NCI-H1092 (cell line): ENCODE results near the gene TFAP2C.
"Not testable (repeated sequence)": the region's sequence is repeated elsewhere in the genome, so short reads cannot be mapped to it uniquely, and the experiment has no call there.

Source experiments
- DNase-seq: peaks from one replicate; lab custom pipeline; 2025; lab: John Stamatoyannopoulos, UW

Gene TFAP2C

DNA sequence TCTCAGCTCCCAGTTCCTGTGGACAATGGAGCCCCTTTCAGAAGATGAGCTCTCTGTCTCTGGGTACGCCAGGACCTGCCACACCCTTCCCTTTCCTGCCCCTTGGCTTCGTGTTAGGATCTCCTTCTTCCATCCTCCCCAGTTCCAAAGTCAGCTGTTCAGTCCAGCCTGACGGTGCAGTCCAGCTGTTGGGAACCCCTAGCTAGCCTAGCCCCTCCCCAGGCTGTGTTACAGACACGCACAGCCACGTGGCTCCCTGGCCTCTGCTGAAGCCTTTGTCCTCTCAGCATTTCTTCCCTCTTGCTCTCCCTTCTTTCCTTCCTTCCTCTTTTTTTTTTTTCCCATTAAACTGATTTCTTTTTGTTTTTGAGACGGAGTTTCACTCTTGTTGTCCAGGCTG is 12.4 kb upstream of the TFAP2C start:
- DNase-seq: no peak

DNA sequence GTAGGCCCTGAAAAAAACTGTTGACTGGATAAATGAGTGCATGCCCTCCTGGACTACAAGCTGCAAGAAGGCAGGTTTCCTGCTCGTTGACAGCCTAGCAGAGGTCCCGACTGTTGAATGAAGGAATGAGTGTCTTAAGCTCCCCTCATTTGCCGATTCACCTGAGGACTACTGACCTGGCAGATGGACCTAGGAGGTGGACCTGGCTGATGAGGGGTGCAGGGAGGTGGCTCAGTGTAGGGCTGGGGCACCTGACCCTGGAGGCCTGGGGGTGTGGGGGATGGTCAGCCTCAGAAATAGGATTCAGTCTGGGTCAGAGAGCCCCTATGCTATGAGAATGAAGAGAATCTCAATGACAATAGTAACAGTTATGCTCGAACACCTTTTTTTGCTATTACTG is 11.6 kb upstream of the TFAP2C start:
- no peak for DNase-seq

GRCh38 chr20:56621730-56622129 is 7.4 kb upstream of the TFAP2C start:
- DNase-seq: no peak

GRCh38 chr20:56623930-56624329 is 5.2 kb upstream of the TFAP2C start:
- DNase-seq: not testable (repeated sequence)

- no peak for DNase-seq
These were observed 4.1 kb upstream of the TFAP2C start for GRCh38 chr20:56624786-56625681.

DNA sequence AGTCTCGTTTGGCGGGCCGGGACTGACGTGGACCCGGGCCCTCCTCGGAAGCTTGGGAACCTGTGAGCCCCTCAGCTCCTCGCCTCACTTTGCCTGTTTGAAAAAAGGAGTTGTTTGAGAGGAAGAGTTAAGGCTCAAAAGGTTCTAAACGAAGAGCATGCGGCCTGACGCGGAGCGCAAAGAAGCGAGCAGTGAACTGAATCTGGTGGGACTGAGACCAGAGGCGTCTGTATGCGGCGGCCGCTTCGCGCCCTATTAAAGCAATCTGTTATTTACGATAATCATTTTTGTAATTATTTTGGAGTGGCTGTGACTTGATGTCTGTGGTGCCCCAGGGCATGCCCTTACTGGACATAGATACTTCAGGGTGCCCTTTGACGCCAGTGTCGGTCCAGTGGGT is 3.3 kb upstream of the TFAP2C start:
- DNase-seq: no peak

GRCh38 chr20:56626367-56627121 is 2.6 kb upstream of the TFAP2C start:
- DNase-seq: no peak

DNA sequence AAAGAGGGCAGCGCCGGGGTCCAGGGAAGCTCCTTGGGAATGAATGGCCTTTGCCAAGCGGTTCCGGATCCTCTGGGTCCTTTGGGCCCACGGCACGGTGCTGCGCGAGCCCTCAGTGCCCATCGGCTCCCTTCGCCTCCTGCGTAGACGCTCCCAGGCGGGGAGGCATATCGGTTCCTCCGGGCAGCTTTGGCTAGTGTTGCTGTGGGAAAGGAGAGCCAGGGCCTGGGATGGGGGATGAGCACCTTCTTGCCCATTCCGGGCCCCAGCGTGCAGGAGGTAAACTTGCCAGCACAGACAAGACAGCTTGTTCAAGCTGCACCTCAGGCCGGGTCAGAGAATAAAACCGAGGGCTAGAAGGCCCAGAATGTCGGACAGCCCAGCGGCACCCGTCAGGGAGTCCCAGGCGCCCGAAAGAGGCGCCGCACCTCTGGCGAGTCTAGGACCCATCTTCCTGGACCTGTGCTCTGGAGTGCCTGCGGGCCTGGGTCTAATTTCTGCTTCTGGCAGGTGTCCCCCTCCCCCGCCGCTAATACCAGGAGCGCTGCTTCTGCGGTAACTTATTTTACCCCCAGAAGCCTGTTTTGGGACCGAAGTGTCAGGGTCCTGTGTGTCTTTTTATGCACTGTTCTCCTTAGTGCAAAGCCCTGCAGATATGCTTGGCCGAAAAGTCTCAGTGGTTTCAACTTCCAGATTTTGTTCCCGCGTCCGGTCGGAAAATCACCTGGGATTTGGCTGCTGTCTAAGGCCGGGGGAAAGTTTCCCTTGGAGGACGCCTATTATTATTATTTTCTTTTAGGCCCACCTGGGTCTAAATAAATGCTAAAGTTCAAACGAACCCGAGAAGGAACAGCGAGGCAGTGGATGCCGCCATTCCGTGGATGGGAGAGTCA is 1.7 kb upstream of the TFAP2C start:
- DNase-seq: no peak

GRCh38 chr20:56628015-56628872 is 862 bp upstream of the TFAP2C start:
- DNase-seq: no peak

- DNase-seq: no peak
These were observed 469 bp downstream of the TFAP2C start for GRCh38 chr20:56629464-56630085.

DNA sequence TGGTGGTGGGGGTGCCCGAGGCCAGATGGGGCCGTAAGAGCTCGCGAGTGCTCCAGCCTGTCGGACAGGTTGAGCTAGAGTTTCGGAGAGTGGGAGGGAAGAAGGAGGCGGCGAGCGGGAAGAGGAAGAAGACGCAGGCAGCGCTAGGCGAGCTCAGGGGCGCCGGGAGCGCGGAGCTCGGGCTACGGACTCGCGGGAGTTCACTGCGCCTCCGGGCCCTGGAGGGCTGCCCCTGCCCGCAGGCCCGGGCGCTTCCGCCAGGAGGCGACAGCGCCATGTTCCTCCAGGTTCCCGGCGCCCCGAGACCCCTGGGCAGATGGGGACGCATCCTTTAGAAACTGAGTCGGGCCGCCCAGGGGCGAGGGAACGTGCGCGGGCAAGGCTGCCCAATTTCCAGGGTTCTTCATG is 984 bp downstream of the TFAP2C start:
- DNase-seq: no peak

GRCh38 chr20:56630506-56631317 is 1.6 kb downstream of the TFAP2C start:
- DNase-seq: no peak

DNA sequence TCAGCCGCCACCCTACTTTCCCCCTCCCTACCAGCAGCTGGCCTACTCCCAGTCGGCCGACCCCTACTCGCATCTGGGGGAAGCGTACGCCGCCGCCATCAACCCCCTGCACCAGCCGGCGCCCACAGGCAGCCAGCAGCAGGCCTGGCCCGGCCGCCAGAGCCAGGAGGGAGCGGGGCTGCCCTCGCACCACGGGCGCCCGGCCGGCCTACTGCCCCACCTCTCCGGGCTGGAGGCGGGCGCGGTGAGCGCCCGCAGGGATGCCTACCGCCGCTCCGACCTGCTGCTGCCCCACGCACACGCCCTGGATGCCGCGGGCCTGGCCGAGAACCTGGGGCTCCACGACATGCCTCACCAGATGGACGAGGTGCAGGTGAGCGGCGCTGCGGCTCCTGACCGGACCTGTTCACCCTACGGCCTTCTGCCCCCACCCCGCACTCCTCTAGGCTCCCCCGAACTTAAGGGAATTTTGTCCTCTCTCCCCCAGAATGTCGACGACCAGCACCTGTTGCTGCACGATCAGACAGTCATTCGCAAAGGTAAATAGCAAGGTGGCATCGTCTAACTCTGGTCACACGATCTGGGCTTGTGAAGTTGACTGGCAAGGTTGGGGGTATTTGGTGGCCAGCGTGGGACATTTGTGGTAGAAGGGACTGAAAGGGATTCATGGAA is 2.3 kb downstream of the TFAP2C start:
- DNase-seq: no peak

DNA sequence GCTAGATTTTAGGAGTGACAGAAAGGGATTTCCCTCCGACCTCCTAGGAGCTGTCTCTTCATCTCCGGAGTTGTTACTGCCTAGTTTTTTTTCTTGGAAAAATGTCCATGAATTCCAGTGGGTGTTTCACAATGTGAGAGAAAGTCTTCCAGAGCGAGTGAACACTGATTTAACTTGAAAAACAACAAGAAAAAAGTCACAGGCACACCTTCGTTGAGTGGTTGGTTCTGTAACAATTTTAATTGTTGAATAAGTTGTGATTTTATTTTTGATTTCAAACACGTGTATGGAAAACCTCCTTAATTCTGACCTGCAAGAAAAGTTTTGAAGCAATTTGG is 2.9 kb downstream of the TFAP2C start:
- DNase-seq: no peak

DNA sequence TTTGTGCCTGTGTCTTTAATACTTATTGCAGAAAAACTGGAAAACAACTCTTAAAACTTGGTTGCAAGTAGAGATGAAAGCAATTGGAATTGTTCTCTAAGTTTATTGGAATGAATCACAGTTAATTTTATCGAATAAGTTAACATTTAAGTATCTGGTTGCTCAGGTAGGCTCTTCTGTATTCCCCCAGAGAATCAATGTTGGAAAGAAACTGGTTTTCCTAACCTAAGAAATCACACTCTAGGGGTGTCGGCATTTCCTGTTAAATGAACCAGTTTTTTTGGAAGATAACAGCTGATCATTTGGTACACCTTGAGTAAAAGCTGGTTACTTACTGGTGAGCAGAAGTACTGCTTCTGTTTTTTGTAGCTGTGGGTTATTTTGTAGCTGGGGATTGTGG is 5.2 kb downstream of the TFAP2C start:
- no peak for DNase-seq

GRCh38 chr20:56634735-56635385 is 5.8 kb downstream of the TFAP2C start:
- no peak for DNase-seq

GRCh38 chr20:56636716-56637115 is 7.6 kb downstream of the TFAP2C start:
- no peak for DNase-seq

DNA sequence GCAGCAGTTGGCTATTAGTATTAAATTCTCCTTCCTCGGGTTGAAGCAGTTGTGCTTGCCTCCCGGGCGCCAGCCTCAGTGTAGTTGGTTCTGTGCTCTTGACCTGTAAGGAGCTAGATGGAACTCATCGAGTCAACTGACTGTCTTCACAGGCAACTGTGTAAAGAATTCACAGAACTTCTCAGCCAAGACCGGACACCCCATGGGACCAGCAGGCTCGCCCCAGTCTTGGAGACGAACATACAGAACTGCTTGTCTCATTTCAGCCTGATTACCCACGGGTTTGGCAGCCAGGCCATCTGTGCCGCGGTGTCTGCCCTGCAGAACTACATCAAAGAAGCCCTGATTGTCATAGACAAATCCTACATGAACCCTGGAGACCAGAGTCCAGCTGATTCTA is 8.5 kb downstream of the TFAP2C start:
- no peak for DNase-seq

GRCh38 chr20:56646599-56646998 is 17.5 kb downstream of the TFAP2C start:
- no peak for DNase-seq
